Fibroblast of lung (primary cell): ENCODE data around the gene ETNPPL.

Experiments
- CTCF ChIP-seq, 2 donors: IDR thresholded peaks in 1 of 2; conservative IDR thresholded peaks in 1 of 2; 1 replicate in 1 of 2; 2 replicates in 1 of 2; pipeline ENCODE4 v1.5.1; 2011 to 2012; ENCODE audit warnings: low read length in 2 of 2, control low read depth in 1 of 2, inconsistent platforms in 1 of 2, low read depth in 1 of 2, mild to moderate bottlenecking in 1 of 2
- EZH2 ChIP-seq: IDR thresholded peaks from 2 replicates; pipeline ENCODE4 v1.5.1; 2012; ENCODE audit warnings: low read length, control low read depth, mild to moderate bottlenecking; ENCODE audit errors: missing control alignments

GRCh38 chr4:108703370-108703769 lies 59.5 kb downstream of the ETNPPL start:
- TF ChIP-seq EZH2 (no peak), CTCF (conservative IDR thresholded peaks at IDR 0.05 in 1 of 2, IDR thresholded peaks at IDR 0.05 in 1 of 2; ENCODE audit: low read depth in 1 of 2, low read length in 2 of 2) (no peak)
